Left cardiac atrium (tissue), 4 donors: ENCODE results near the gene DCP2. TPM values are rescaled to one million over a fixed set of nuclear protein-coding genes. Genes with fewer than 3 reads are reported as not detected.

Experiments
- ATAC-seq, 2 donors: fragments of 200-7000 bp; cut with Tn5 transposase; one replicate each; pipeline ENCODE4 v1.9.1; 2020; ENCODE audit warnings: mild to moderate bottlenecking in 2 of 2, moderate library complexity in 2 of 2
- DNase-seq: peaks from one replicate; pipeline ENCODE4 v3.0.0-alpha.2; 2020
- intact Hi-C, 2 donors: fragments of 100-400 bp; cut with DNase I; formaldehyde crosslinking; loops; one replicate each; pipeline versions ENCODE4 v1.14.1 to v1.15.1; 2022 to 2023
- total RNA-seq, 2 donors: library from RNA; stranded (reverse); fragmentation: NEBNext Ultra II Directional; extraction: Animal tissue kit (Norgen Biotek cat#: 25700); gene quantifications; one replicate each; pipeline ENCODE4 v1.2.1, GENCODE V29; 2021
- donor health status: DM: no; HTN: yes; CAD: no.
- donor health status: DM: no; HTN: yes; CAD: no; lungs with severe emphysema.
- donor health status: DM: yes; HTN: yes; CAD: no.
- donor health status: Dilated cardiomyopathy.

The DCP2 gene
- total RNA-seq, 2 donors from 2014 or later: 21.5 to 23.7 TPM

DNA sequence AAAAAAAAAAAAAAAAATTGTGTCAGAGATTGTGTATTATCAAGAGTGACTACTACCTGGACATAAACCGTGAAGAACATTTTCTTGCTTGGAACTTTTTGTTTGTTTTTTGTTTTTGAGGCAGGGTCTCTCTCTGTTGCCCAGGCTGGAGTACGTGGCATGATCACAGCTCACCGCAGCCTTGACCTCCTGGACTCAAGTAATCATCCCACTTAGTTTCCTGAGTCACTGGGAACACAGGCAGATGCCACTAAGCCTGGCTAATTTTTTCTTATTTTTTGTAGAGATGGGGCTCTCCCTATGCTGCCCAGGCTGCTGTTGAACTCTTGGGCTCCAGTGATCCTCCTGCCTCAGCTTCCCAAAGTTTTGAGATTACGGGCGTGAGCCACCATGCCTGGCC, 25.8 kb downstream of the DCP2 start:
- ATAC-seq (no peak), DNase-seq (no peak)
- intact Hi-C loops: no loop called here

DNA sequence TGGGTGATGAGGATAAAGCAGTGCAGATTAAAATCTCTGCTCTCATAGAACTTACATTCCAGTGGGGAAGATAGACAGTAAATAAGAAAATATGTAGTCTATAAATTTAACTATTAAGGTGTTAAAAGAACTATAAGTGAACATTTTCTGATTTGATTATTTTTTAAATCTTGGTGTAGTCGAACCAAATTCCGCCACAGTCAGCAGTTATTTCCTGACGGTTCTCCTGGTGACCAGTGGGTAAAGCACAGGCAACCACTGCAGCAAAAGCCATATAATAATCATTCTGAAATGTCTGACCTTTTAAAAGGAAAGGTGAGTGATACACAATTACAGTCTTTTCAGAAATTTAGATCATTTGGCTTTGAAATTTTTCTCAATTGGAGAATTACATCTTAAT, 27.2 kb downstream of the DCP2 start:
- DNase-seq (no peak), ATAC-seq (no peak)
- intact Hi-C loops: no loop called here

DNA sequence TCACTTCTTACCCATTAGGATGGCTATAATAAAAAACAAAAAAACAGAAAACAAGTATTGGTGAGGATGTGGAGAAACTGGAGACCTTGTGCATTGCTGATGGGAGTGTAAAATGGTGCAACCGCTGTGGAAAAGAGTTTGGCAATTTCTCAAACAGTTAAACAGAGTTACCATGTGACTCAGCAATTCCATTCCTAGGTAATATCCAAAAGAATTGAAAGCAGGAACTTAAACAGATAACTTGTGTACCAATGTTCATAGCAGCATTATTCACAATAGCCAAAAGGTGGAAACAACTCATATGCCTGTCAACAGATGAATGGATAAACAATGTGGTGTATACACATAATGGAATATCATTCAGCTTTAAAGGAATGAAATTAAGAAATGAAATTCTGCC, 28.9 kb downstream of the DCP2 start:
- DNase-seq: no peak
- intact Hi-C loops: no loop called here
- peak in 1 of 2 donors; percentile 22 for ATAC-seq

DNA sequence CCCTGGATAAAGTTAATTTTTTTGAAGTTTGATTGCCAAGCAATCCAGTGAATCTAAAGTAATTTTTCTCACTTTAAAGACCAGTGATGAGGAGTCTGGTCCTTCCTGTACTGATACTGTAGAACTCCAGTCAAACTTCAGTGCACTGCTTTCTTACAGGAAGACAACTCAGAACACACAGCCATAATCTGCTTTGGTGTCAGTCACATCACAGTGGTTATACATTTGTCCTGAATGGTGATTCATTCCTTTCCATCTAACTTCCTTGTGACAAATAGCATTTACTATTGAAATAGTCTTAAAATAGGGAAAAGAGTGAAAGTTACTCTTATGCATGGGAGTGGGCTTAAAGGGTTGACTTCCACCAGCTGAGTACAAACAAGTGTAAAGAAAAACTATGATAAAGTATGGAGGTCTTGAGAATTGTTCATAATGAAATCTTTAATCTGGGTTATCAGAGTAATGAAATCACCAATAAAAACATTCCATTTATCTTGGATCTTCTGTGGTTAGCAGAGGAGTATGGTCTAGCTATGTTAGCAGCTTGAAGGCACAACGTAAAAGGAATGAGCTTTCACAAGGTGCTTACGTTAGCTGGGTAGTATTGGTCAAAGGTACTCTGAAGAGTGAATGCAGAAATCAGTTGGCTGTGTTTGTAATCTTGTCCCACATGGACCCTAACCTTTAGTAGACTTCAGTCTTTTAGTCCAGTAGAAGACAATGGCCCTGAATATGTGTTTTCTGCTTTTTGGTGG, 41.5 kb downstream of the DCP2 start:
- ATAC-seq (no peak), DNase-seq (no peak)
- intact Hi-C loops: no loop called here

DNA sequence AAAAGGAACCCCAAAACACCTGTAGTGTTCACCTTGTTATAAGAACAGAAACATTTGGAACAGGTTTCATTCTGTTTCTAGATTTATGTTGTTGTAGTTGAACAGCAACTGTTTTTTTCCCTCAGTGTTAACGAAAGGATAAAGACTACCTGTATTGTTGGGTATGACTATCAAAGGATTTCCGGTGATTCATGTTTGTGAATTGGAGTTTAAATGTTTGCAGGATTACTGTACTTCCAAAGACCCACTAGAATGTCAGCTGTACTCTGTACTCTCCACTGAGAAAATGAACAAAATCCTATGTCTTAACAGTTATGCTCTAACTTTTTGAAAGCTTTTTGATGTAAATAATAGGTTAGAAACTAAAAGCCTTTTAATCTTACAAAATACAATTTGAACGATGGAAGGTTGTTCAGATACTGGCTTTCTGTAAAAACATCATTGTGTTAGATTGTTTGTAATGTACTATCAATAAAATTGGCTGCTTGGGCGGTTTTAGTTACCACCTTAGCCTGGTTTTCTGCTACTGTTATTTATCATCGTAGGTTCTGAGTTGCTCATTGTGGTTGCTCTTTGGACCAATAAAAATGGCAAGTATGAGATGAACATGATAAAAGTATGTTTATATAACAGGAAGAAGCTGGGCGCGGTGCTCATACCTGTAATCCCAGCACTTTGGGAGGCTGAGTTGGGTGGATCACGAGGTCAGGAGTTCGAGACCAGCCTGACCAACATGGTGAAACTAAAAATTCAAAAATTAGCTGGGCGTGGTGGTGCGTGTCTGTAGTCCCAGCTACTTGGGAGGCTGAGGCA, 44.1 kb downstream of the DCP2 start:
- no peak for DNase-seq
- intact Hi-C loops: no loop called here
- no peak for ATAC-seq

DNA sequence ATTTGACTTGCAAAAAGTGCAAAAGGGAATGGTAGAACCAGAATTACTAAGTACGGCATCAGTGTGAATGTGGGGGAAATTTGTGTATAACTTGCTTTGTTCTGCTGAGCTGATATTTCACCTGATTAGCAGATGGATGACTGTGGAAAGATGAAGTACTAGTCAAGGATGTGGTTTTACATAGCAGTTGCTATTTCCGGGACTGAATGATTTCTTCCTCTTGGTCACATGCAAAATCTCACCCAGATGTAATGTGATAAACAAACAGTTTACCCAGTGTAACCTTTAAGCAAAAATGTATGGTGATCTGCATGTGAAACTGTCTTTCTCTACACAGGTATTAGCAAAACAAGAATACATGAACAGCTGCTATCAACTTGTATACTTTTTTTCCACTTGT, 46.1 kb downstream of the DCP2 start:
- intact Hi-C loops: no loop called here
- DNase-seq: no peak
- peak; percentile 18 to 59 for ATAC-seq

DNA sequence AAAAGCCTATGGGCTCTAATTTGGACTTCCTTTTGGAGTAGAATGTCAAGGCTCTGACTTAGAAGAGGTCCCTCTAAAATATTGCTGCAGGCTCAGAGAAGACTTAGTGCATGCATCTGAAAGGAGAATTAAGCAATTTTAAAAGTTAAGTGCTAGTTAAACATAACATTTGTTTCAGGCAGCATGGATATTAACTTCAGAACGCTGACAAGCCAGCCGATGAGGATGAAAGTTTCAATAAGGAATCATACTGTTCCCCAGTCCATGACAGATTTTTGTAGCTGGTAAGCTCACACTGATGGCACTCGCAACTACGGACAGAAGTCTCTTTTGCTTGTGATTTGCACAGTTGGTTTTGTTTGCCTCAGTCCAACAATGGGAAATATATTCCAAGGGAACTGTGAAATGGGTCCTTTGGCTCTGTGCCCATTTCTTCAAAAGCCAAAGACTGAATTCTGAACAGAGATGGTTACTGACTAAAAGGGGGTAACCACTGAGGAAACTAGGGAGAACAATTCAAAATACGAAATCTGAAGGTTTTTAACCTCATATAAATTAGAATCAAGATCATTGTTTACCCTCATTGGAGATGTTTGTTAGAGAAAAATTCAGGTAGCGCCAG, 47.6 kb downstream of the DCP2 start:
- no peak for ATAC-seq
- no peak for DNase-seq
- intact Hi-C loops: no loop called here

DNA sequence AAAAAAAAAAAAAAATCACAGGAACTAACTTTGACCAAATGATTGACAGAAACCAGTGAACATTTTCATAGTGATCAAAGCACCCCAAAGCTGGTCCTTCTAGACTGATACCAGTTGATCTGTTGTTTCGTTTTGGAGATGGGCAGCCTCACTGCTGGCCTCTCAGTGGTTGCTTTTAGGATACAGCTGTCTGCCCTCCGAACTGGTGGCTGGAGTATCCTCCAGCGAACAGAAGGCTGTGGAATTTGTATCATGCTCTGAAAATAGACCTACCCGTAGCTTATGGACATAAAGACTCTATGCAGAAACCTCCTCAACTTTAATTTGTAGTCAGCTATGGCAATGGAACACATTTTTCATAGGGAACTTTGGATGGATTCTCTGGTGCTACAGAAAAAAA, 49.0 kb downstream of the DCP2 start:
- ATAC-seq: no peak
- DNase-seq: no peak
- intact Hi-C loops: no loop called here

DNA sequence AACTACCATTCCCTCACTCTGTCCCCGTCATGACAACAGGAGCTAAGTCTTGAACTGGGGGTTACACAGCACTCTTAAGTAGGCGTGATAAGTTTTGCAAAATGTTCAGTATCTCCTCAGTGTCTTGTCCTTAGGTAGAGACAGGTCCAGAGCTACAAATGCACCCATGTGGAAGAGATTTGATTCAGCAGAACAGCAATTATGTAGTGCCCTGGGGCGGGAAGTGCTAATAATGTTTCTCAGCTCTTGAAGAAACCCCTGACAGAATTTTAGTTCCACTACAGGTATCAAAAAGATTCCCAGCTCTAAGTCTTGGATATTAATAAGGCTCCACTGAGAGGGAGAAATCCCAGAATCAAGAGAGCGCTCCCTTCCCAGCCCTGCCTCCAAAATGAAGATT, 49.6 kb downstream of the DCP2 start:
- intact Hi-C loops: no loop called here

DNA sequence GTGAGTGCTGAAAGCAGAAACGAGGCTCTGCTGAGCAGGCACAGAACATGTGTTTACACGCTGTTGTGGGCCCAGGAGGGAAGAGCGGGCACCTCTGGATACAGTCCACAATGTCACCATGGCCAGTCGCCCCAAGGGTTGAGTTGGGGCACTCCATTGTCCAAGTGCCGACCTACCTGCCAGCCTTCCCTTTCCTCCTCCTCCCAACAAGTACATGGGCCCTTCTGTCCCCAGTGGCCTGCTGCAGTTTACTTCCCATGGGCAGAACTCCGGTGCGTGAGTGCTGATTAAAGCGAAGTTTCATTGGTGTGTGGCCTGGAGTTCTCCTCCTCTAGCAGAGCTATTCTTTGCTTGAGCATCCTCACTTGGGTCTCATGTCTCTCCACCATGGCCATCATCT, 50.4 kb downstream of the DCP2 start:
- intact Hi-C loops: no loop called here
- DNase-seq (no peak), ATAC-seq (no peak)

More for the DNA sequence above, 49.6 kb downstream of the DCP2 start:
- DNase-seq (no peak), ATAC-seq (no peak)

DNA sequence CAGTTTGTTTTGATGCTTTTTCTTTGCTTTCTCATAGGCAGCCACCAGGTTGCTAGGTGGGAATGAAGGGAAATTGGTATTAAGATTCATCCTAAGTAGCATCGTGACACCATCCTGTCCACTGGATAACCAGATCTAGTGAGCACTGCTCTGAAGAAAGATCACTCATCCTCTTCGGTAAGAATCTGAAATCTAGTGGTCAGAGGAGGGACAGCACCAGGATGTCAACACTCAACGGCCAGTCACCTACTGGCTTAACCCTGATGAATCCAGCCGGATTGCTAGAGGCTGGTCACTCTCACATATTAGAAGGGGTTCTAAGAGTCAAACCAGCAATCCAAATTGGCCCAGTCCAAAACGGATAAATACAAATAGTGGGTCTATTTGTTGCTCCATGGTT, 50.8 kb downstream of the DCP2 start:
- DNase-seq: no peak
- intact Hi-C loops: no loop called here
- ATAC-seq: no peak

DNA sequence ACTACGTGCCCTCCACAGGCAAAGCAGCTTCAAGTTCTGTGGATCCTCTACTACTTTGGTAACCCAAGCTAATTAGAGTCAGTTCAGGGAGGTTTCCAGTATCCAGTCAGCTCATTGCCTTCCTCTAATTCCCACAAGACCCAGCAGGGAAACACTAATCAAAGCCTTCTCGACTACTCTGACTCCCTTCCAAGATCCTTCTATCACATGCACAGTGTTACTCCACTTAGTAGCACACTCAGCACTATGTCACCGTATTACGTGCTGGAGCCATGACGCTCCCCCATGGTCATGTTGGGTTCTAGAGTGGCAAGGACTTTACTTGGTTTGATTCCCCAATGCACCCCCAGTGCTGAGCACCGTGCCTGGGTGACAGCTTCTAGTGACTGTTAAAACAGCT, 53.0 kb downstream of the DCP2 start:
- intact Hi-C loops: no loop called here
- DNase-seq (no peak), ATAC-seq (peak; percentile 31 to 85)

DNA sequence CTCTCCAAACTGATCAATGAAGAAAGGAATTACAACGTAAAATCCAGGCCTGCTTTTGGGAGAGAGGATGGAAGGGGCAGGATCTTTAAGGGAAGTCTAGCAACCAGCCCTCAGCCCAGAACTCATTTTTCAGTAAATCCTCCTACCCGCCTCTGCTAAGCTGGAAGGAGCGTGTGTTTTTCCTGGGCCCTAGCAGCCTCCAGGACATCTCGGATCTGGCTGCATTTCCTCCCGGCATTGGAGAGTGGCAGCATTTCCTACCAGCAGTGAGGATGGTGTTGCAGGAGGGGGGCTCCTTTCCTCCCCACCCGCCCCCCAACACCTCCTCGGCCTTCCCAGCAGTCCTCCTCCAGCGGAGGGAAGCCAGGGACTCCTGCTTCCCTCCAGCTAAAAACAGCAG, 54.5 kb downstream of the DCP2 start:
- ATAC-seq (no peak), DNase-seq (no peak)
- intact Hi-C loops: no loop called here

DNA sequence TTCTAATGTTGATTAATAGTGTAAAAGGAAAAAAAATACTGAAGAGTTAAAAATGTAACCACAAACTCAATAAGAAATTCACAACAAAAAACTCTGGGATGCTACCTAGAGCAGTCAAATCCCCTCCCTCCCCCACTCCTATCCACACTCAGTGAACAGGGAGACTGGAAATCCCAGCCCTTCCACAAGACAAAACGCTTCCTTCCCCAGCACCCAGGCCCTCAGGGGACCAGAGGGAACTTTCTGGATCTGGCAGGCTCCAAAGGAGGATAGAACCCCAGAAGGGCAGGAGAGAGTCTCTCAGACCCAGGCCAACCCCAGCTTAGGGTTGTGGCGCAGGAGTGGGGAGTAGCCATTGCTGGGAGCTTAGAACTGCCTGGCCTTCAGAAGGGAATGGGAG, 55.0 kb downstream of the DCP2 start:
- no peak for ATAC-seq
- no peak for DNase-seq
- intact Hi-C loops: no loop called here

DNA sequence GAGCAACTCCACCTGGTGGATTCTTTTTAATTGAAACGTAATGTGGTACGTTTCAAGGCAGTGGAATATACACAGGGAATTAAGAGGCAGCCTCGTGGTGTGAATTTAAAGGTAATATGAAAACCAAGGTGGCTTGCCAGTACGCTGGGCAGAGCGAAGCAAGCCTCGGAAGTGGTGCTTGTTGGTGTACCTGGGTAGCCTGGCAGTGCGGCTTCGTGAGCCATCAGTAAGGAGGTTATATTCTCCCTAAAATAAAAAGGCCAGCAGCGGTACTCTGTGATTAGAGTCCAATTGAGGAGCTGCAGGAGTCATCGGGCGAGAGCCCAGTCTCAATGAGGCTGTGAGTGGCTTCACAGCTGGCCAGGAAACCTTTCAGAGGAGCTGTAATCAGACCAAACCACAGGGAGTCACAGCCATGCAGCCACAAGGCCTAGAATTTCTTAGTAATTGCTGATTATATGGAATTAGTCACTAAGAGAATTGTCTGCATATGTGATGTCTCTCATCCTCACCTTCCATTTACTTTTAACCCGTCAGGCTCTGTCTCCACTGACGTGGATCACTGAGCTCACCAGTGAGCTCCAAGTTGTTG, 57.7 kb downstream of the DCP2 start:
- peak; percentile 53 for DNase-seq
- intact Hi-C loops: no loop called here
- peak in 1 of 2 donors; percentile 72 for ATAC-seq

DNA sequence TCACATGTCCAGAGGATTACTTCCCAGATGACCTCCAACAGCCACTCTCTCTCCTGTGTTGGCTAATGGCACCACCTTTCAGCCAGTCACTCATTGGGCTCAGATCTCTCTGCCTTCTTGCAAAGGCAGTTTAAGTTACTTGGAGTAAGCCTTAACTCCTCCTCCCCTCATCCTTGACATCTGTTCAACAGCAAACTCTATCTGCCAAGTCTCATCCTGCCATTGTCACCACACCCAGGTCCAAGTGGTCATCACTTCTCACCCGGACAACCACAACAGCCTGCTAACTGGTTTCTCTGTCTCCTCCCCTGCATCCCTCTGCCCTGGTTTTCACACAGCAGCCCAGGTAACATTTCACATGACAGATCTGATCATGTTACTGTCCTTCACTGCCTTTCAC, 58.5 kb downstream of the DCP2 start:
- ATAC-seq (no peak), DNase-seq (no peak)
- intact Hi-C loops: no loop called here

DNA sequence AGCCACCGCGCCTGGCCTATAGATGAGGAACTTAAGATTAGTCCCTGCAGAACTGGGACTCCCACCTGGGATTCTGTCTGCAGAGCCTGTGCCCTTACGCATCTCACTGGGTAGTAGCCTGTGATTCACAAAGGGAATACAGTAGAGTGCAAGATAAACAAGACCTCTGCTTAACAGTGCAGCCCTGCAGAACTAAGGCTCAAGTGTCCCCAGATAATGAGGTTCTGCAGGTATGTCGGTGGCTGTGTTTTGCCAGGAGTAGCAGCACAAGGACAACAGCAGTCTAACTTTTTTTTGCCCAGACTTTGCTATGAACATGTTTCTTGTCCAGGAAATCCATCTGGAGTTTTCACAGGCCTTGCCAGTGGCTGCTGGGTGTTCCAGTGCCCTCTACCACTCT, 59.7 kb downstream of the DCP2 start:
- ATAC-seq (no peak), DNase-seq (no peak)
- intact Hi-C loops: no loop called here

DNA sequence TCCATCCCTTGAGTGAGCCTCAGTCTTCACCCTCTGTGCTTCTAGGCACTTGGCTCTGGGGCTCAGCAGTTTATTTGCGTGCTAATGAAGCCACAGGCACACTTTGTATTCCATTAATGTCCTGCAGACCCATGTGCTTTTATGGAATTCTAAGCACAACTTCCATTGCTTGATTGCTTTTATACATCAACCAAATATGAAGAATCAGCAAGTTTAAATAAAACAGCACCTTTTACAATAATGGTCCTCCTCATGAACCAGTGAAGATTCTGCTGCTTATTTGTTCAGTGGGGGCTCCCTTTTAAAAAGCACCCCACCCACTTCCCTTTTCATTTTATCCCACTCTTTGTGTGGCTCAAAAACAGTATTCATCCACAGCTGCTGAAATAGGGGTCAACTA, 60.2 kb downstream of the DCP2 start:
- ATAC-seq: no peak
- DNase-seq: no peak
- intact Hi-C loops: no loop called here

DNA sequence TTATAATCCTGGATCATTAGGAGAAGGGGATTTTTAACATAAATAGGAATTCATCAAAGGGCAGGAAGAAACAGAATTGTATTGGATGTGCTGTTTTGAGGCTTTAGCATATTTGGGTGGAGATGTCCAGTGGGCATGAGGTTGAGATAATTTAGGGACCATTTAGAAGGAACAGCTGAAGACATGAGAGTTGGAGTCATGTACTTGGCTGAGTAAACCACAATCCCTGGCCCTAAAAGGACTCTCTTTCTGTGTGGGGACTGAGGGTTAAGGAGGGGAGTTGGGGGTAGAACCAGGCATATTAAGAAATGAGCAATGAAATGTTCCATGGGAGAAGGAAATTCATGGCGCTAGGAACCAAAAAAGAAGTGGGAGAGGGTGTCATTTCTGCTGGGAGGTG, 61.5 kb downstream of the DCP2 start:
- intact Hi-C loops: no loop called here
- no peak for DNase-seq
- ATAC-seq: no peak

DNA sequence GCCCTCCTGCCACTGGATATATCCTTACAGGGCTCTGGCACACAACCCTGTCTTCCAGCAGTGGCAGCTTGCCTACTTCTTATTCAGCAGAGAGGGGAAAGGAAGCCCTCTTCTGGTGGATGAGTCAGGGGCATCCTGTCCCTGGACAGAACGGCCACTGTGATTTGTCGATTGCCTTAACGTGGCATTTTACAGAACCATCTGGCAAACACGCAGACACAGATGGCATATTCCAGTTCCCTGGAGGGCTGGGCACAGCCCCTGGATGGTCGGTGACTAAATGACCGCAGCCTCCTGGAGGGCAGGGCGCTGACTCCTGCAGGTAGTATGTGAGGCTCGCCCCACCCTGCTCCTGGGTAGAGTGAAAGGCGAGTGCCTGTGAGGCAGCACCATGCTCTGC, 62.1 kb downstream of the DCP2 start:
- ATAC-seq (no peak), DNase-seq (no peak)
- intact Hi-C loops: no loop called here
